NCI-H2107 treated with DMSO at 0.1 percent for 48 hours (cell line): ENCODE measurements around the gene GNG12.

ENCODE experiments used
- DNase-seq: peaks from one replicate; lab custom pipeline; 2025; ENCODE audit not compliant: unreplicated experiment; lab: John Stamatoyannopoulos, UW

GNG12 gene

DNA sequence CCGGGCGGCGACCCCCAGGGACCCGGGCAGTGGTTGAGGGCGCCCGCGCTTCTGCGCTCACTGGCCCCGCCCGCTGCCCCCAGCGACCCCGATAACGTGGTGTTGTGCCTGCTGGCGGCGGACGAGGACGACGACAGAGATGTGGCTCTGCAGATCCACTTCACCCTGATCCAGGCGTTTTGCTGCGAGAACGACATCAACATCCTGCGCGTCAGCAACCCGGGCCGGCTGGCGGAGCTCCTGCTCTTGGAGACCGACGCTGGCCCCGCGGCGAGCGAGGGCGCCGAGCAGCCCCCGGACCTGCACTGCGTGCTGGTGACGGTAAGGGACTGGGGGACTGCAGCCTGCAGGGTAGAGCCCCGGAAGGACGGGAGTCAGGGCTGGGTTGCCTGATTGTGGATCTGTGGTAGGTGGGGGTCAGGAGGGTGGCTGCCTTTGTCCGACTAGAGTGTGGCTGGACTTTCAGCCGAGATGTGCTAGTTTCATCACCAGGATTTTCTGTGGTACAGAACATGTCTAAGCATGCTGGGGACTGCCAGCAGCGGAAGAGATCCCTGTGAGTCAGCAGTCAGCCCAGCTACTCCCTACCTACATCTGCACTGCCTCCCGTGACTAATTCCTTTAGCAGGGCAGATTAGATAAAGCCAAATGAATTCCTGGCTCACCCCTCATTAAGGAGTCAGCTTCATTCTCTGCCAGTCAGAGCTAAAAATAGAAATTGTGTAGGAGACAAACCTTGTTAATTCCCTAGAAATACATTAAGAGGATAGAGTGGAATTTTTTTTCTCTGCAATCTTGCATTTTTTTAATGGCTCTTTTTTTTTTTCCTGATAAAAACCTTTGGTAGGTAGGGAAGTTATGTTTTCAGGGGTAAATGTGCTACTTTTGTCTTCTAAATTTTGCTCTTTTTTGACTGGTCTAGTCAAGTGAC is 146.7 kb downstream of the GNG12 start:
- peak; percentile 87 for DNase-seq

DNA sequence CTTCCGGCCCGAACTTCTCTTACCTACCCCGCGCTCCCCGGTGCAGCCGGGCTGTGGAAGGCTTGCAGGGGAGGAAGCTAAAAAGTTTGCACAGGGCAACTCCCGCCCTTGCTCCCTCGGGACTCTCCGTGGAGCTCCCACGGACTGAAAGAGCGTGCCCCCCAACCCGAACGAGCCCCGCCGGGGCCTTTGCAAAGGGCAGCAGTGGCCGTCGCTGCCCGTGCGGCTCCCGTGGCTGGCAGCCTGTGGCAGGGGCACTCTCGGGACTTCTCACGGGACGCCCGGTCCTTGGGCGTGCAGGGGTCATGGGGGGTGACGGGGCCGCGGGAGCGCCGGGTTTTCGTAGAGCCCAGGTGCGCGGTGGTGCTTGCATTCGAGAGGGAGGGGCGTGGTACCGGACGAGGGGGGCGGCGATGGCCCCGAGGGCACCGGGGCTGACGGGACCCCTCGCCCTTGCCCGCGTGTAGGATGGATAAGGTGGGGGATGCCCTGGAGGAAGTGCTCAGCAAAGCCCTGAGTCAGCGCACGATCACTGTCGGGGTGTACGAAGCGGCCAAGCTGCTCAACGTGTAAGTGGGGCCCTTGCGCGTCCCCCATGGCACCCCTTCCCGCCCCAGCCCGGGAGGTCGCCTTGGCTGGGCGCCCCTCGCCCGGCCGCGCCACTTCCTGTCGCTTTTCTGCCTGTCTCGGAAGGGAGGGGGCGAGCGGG is 147.6 kb downstream of the GNG12 start:
- DNase-seq = peak; percentile 22

DNA sequence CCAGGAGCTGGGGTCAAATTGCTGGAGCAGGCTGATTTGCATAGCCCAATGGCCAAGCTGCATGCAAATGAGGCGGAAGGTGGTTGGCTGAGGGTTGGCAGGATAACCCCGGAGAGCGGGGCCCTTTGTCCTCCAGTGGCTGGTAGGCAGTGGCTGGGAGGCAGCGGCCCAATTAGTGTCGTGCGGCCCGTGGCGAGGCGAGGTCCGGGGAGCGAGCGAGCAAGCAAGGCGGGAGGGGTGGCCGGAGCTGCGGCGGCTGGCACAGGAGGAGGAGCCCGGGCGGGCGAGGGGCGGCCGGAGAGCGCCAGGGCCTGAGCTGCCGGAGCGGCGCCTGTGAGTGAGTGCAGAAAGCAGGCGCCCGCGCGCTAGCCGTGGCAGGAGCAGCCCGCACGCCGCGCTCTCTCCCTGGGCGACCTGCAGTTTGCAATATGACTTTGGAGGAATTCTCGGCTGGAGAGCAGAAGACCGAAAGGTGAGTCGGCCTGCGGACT is 148.2 kb downstream of the GNG12 start, which contains the start of gene GADD45A:
GADD45A (plus strand) TSS at position 135 of the 491 bp plus-strand sequence; CDS start at position 429, 294 bp downstream.
- DNase-seq = peak; percentile 99

DNA sequence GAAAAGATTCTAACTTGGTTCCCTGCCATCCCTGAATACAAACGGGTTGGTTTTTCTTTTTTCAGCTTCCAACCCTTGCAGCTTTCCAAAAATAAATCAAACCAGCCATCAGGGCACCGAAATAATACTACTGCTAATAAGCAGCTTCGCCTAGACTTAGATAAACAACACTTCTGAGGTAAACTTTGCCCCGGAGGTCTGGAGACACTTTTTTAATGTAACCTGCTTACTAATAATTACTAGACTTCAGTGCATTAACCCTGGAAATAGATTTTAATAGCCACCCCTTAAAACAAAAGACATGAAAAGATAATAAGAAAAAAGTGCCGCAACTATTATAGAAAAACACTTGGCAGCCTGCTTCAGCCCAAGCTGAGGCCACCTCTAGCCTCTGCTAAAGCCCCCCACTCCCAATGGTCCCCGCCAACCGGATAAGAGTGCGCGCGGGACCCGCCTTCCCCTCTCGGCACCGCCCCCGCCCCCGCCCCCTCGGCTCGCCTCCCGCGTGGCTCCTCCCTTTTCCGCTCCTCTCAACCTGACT is 148.7 kb downstream of the GNG12 start:
- DNase-seq = no peak

DNA sequence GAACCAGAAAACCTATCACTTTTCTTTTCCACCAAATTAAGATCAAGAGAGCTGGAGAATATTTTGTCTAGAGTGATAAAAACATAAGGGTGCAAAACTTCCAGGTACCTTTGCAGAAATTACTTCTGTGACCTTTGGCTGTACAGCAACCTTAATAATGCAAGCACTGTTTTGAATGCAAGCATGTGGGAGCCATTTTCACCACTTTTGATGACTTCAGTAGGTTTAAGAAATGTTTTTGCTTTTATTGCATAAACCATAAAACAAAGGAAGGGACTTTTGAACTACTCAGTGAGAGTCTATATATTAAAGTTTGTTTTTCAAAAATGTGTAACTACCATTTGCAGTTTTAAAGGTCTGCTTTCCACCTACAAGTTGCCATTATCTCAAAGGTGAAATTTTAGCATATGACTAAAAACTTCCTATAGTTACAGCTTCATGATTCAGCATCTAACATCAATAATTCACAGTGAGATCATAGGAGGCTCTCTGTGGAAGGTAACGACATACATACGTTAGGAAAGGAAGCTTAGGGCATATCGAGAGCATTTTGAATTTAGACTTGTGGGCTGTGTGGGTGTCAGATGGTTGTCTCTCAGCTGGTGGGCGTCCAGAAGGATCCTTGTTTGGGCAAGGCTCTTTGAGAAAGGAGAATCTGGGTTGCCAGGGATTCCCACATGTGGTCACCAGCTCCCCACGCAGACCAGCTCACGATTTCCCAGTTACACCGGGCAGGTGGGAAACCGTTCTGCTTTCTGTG is 149.3 kb downstream of the GNG12 start:
- DNase-seq = no peak

DNA sequence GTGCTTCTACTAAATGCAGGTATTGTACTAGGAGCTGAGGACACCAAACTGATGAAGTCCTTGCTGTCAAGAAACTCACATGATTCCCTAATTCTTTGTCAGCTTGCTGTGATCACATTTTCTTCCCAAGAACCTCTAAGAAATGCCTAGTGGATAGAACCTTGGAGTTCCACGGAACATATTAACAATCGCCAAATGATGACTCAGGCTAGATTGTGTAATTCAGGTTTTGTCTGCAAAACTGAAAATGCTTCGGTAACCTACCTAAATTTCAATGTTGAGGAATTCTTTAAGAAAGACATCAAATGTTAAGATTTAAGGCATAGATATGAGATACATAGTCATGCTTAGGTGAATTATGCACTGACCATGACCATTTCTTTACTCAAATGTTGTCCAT is 150.0 kb downstream of the GNG12 start:
- no peak for DNase-seq

DNA sequence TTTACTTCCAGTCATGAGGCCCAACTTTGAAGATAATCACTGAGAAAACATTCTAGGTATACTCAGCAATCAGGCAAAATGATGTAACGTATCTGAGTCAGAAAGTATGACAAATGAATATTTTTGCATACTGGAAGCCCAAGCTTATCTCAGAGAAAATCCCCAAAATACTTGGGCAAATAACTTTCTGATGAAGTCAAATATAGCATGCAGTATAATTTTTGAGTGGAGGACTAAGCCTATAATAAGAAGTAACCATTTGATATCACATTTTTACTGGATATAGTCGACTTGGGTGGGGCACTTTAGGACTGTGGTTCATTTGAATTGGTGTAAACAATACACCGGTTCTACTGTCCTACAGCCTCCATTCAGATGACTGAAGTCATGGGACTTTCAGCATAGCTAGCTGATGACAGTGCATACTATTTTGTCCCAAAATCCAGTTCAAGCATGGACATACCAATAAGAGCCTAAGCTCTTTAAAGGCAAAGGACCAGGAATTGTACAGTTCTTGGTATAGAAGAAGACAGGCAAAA is 150.5 kb downstream of the GNG12 start:
- DNase-seq = no peak

DNA sequence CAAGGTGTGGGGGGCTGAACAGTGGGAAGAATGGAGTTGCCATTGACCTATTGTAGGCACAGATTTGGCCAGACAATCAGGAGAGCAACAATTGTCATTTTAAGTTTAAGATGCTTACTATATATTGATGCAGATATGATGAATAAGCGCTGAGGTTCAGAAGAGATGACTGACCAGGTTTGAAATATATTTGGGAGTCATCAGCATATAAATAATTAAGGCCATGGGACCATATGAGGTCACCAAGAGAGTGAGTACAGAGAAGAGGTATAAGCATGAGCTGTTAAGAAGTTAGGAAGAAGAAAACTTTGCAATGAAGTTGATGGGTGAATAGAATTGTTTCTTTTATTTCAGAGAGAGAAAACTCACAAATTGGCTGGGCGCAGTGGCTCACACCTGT is 152.8 kb downstream of the GNG12 start:
- DNase-seq = no peak

DNA sequence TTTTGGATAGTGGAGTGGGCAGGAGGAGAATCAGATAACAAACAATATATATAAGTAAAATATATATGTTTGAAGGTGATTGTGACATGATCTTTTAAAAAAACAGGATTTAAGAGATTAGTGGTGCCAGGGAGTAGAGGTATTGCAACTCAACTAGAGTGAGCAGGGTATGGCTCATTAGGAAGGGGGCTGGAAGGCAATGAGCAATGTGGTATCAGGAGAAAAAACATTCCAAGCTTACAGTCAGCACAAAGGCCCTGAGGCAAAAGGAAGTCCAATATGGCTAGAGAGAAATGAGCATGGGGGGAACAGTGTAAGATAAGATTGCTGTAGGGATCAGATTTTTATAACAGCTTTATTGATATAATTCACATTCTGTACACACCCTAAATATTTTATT is 153.6 kb downstream of the GNG12 start:
- no peak for DNase-seq

DNA sequence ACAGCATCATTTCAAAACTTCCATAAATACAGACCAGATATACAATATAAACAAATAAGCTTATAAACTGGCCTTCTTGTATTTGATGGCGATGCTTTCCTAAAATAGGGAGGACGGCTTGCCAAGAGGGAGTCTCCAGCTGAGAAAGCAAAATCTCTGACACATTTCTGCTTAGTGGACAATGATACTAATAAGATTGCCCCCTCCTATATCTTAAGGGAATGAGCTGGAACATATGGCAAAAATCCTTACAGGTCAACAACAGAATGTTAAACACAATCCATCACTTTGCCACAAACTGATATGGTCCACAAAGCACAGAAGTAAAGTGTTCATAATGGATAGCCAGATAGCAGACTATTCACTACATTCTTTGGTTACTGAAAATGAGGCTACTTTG is 155.3 kb downstream of the GNG12 start:
- DNase-seq = no peak

DNA sequence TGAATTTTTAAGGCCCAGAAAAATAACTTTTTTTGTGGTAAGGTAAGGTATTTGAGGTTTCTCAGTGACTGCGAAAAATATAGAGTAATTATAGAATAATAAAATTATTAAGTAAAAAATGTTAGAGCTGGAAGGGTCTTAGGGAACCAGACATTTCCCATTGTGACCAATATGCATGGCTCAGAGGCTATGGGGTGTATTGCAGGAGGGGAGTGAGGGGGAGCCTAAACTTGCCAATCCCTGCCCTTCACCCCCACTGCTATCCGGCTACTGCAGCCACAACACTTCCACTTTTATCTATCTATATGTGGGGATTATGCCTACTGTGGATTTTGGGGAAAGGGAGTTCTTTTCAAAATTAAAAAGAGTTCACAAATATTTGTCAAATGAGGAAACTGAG is 155.9 kb downstream of the GNG12 start:
- no peak for DNase-seq

DNA sequence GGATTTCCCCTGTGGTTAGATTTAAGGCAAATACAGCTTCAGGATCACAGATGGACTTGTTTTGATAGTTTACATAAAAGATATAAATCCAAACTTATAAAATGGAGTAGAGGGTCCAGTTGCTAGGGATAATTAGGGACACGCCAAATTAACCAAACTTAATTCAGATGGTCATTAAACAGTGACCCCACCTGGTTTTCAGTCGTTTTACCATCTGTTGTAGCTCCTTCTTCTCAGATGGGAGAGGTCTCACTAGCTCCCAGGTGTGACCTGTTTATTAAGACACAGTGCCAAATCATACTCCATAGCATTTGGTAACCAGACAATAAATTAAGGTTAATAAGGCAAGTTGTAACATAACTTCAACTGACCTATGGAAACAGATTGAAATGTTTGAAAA is 156.3 kb downstream of the GNG12 start:
- no peak for DNase-seq

DNA sequence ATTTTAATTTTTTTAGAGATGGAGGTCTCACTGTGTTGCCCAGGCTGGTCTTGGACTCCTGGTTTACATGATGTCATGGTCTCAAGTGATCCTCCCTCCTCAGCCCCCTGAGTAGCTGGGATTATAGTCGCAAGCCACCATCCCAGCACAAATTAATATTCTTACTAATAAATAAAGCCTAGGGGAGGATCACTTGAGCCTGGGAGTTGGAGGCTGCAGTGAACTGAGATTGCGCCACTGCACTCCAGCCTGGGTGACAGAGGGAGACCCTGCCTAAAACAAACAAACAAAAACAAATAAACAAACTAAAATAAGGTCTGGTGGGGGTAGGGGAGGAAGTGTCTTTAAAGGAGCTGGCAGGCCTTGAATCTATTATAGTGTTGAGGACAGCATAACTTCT is 157.0 kb downstream of the GNG12 start:
- no peak for DNase-seq

DNA sequence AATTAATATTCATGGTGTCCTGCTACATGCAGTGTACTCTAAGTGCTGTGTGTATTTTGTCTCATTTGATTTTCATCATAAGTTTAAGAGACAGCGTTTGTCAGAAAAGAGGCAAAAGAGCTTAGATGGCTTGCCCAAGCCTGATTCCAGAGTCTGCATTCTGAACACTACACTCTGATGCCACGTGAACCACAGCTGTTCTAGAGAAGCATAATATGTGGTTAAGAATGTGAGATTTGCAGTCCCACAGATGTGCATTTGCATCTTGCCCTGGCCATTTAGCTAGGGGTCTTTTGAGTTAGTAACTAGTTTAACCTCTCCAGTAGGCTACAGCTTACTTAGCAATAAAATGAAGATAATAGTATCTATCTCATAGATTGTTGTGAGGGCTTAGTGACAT is 157.5 kb downstream of the GNG12 start:
- DNase-seq = no peak

DNA sequence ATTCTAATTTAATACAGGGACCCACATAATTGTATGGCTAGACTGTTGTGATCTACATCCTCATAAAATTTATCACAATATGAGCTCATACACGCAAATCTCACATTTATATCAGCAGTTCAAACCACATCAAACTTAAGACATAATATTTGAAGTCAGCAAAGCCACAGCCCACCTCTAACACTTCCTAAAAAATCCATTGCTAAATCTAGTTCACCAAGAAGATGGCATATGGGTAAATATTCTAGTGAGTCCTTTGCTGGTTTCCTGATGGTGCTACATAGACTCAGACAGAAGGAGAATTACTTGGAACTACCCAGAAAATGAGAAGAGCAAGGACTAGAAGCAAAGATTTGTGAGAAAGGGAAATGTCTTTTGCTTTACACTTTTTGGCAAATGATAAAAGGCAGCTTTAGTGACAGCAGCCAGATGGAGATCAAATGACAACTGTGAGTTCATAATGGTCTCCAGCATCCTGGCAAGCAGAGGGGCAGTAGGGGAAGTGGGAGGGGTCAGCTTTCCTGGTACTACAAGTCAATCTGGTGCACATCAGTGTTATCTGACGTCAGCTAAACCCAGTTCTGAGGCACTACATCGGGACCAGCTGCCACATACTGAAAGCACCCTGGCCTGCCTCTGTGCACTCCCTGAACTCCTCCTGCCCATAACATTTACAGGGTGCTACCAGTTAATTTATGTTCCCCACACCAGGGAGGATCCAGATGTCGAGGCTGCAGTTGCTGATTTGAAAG is 158.8 kb downstream of the GNG12 start:
- peak; percentile 67 for DNase-seq

DNA sequence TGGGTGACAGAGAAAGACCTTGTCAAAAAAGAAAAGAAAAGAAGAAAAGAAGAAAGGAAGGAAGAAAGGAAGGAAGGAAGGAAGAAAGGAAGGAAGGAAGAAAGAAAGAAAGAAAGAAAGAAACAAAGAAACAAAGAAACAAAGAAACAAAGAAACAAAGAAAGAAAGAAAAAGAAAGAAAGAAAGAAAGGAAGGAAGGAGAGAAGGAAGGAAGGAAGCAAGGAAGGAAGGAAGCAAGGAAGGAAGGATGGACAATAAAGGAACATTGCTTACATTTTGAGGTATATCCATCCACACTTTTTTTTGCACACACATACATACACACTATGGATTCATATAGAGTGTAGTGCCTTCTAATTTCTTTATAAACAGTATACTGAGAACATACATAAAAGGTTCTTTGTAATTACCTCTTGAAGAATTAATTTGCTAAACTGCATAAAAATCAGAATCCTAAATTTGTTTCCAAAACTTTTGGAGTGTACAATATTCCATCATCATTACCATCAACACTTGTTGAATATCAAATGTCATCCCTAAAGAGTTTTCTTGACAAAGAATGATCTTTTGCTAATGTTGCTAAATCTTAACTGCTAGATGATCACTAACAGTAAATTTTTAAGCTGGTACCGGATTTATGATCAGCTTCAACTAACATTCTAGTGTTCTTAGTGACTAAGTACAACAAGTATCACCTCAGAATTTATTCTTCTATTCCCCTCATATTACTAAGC is 159.6 kb downstream of the GNG12 start:
- DNase-seq = no peak

DNA sequence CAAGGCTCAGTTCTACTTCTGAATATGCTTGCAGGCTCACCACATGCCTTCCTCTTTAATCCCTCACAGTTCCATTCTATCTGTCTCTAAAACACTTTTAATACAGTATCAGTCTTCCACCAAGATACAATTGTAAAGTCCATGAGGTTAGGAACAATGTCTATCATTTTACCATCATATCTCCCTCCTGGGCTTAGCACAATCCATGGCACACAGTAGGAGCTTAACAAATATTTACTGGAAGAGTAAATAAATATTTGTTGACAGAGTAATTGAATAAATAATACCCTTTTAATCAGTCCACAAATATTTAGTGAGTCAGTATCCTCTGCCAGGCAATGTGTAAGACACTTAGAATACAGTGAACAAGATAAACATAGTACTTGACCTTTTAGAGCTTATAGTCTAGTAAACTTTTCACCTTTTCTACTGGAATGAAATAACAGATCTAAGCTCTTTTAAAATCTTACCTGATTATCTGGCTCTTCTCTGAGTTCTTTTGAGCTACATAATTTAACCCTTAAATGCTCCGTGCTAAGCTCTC is 160.9 kb downstream of the GNG12 start:
- no peak for DNase-seq

DNA sequence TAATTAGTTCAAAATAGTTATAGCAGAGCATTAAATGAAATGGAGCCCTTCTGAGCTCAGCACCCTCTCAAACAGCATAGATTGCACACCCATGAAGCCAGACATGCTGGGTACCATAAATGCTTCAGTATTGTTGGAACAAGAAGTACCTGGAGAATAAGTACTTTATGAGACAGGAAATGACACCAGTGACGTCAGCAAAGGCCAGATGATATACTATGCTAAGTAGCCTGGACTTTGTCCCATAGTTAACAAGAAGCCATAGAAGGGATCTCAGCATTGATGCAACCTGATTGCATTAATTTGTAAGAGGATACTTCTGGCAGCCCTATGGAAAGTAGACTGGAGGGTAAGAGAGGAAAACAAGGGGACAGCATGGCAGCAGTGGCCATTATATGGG is 164.6 kb downstream of the GNG12 start:
- DNase-seq = no peak

DNA sequence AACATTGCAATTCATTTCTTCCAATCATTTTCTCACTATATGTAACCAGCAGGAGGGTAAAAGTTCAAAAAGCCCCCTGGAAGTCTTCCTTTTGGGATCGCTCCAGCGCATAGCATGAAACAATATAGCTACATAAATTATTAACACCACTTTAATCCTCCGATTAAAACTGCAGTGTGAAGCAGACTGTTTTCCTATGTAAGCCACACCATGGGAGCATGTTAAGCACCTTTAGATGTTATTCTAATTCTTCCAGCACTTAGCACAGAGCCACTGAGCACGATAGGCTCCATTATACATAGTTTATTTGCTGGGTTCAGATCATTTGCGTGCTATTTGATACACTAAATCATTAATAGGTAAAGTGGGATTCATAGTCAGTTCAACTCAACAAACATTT is 166.6 kb downstream of the GNG12 start:
- DNase-seq = no peak
